MCF 10A (cell line): ENCODE data around the gene PPP2R5A. TPM values are rescaled to one million over a fixed set of nuclear protein-coding genes. Genes with fewer than 3 reads are reported as not detected.

Experiments used
- BruUV-seq: library from RNA; stranded (reverse); fragments of 400-500 nt; replicated peaks from 2 replicates; lab custom pipeline; 2021; lab: Mats Ljungman, UMichigan
- CTCF ChIA-PET: fragments of 300-600 bp; sonication (Branson Sonifier 250); formaldehyde crosslinking; extraction: SDS; loops from one replicate; lab custom pipeline; 2021; ENCODE audit warnings: antibody characterized with exemption, inconsistent platforms; lab: Yijun Ruan, JAX
- POLR2A ChIA-PET: fragments of 300-600, 350-650 bp; sonication (Branson Sonifier 250); formaldehyde crosslinking; extraction: SDS; loops from one replicate; lab custom pipeline; 2020; ENCODE audit warnings: antibody characterized with exemption, inconsistent platforms; lab: Yijun Ruan, JAX
- DNase-seq: peaks from one replicate; pipeline ENCODE4 v3.0.0-alpha.2; 2018; ENCODE audit not compliant: unreplicated experiment
- H3K27ac Mint-ChIP-seq: one replicate; pipeline ENCODE4 v1.8.0; 2022; ENCODE audit warnings: mild to moderate bottlenecking, low read depth, mixed read lengths; ENCODE audit not compliant: unreplicated experiment
- H3K27me3 Mint-ChIP-seq: one replicate; pipeline ENCODE4 v1.8.0; 2022; ENCODE audit warnings: mixed read lengths; ENCODE audit not compliant: insufficient read depth, unreplicated experiment
- H3K36me3 Mint-ChIP-seq: one replicate; pipeline ENCODE4 v1.8.0; 2022; ENCODE audit warnings: mild to moderate bottlenecking, moderate library complexity, mixed read lengths; ENCODE audit not compliant: insufficient read depth, unreplicated experiment
- H3K4me1 Mint-ChIP-seq: one replicate; pipeline ENCODE4 v1.8.0; 2022; ENCODE audit warnings: mixed read lengths; ENCODE audit not compliant: insufficient read depth, unreplicated experiment
- H3K4me3 Mint-ChIP-seq: one replicate; pipeline ENCODE4 v1.8.0; 2022; ENCODE audit warnings: mild to moderate bottlenecking, moderate library complexity, mixed read lengths; ENCODE audit not compliant: unreplicated experiment
- H3K9me3 Mint-ChIP-seq: one replicate; pipeline ENCODE4 v1.8.0; 2022; ENCODE audit warnings: mixed read lengths; ENCODE audit not compliant: unreplicated experiment
- intact Hi-C: fragments of 100-400 bp; cut with micrococcal nuclease; formaldehyde crosslinking; loops from 2 replicates; pipeline ENCODE4 v1.14.1; 2022
- total RNA-seq: library from RNA; stranded (reverse); gene quantifications from 2 replicates; pipeline ENCODE4 v1.2.3, GENCODE V29; 2022
- TF ChIP-seq, protein P1 (sequence below): fragments of 200-600 bp; IDR thresholded peaks from one replicate; pipeline ENCODE4 v1.8.0; 2022; ENCODE audit warnings: antibody characterized with exemption, mild to moderate bottlenecking; ENCODE audit not compliant: unreplicated experiment

The PPP2R5A gene
- total RNA-seq, 1 experiment from 2014 or later: 38.6 TPM

DNA sequence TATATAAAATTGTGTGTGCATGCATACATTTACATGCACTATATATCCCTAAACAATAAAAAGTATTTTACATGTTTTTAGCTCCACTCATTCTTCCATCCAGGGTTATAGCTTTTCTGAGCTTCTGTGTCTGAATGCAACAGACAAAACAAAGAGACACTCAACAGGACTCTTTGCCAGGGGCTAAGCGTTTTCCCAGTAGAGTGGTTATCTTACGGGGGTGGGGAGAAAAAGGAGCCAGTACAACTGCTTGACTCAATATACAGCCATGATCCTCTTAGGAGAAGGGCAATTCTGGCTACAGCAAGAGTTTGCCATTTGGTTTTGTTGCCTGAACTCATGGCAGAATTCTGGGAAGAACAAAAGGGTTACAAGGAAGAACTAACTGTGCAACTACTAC lies 14.6 kb upstream of the PPP2R5A start:
- ChIA-PET POLR2A (interaction anchor here (0.6 to 3.2 kb wide), 8 partner anchors 8 to 90 kb away, joined by 3 to 18 read pairs (median 6); no protein-coding TSS in a partner anchor), CTCF (interaction anchor here (0.5 to 2.9 kb wide), 9 partner anchors 19 to 572 kb away, joined by 3 to 21 read pairs (median 3); no protein-coding TSS in a partner anchor)
- intact Hi-C loops: no loop called here
- BruUV-seq: no TSS peak
- TF ChIP-seq, protein P1, sequence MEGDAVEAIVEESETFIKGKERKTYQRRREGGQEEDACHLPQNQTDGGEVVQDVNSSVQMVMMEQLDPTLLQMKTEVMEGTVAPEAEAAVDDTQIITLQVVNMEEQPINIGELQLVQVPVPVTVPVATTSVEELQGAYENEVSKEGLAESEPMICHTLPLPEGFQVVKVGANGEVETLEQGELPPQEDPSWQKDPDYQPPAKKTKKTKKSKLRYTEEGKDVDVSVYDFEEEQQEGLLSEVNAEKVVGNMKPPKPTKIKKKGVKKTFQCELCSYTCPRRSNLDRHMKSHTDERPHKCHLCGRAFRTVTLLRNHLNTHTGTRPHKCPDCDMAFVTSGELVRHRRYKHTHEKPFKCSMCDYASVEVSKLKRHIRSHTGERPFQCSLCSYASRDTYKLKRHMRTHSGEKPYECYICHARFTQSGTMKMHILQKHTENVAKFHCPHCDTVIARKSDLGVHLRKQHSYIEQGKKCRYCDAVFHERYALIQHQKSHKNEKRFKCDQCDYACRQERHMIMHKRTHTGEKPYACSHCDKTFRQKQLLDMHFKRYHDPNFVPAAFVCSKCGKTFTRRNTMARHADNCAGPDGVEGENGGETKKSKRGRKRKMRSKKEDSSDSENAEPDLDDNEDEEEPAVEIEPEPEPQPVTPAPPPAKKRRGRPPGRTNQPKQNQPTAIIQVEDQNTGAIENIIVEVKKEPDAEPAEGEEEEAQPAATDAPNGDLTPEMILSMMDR: no peak
- H3K36me3 Mint-ChIP-seq: no peaks in the 10 kb centered on the region
- no peaks in the 10 kb centered on the region for H3K9me3 Mint-ChIP-seq
- H3K4me1 Mint-ChIP-seq: no peaks in the 10 kb centered on the region
- H3K27me3 Mint-ChIP-seq: no peaks in the 10 kb centered on the region
- no peak for DNase-seq
- H3K4me3 Mint-ChIP-seq: no peak overlapping the region
- H3K27ac Mint-ChIP-seq: no peak overlapping the region

DNA sequence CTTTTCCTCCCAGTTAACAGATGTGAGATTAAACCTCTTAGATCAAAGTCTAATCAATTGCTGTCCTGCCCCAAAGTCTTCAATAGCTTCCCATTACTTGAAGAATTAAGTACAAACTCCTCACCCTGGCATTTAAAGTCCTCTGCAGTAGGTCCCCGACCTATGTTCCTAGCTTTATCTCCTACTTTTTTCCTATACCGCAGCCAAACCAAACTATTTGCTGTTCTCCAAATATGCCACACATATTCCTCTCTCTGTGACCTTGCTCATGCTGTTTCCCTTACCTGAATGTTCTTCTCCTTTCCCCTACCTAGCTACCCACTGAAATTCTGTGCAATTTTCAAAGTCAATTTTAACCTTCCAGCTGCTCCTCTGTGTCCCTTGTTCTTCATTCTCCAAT lies 14.0 kb upstream of the PPP2R5A start:
- Mint-ChIP-seq H3K36me3 (no peaks in the 10 kb centered on the region), H3K4me1 (no peaks in the 10 kb centered on the region), H3K27me3 (no peaks in the 10 kb centered on the region), H3K27ac (no peak overlapping the region), H3K9me3 (no peaks in the 10 kb centered on the region), H3K4me3 (no peak overlapping the region)
- BruUV-seq: no TSS peak
- intact Hi-C loops: no loop called here
- TF ChIP-seq, protein P1: no peak
- CTCF ChIA-PET: interaction anchor here (0.6 to 2.9 kb wide), 7 partner anchors 9 to 573 kb away, joined by 3 to 21 read pairs (median 5); no protein-coding TSS in a partner anchor
- POLR2A ChIA-PET: interaction anchor here (1.2 to 3.2 kb wide), 4 partner anchors 10 to 15 kb away, joined by 5 to 18 read pairs (median 12); no protein-coding TSS in a partner anchor
- no peak for DNase-seq

DNA sequence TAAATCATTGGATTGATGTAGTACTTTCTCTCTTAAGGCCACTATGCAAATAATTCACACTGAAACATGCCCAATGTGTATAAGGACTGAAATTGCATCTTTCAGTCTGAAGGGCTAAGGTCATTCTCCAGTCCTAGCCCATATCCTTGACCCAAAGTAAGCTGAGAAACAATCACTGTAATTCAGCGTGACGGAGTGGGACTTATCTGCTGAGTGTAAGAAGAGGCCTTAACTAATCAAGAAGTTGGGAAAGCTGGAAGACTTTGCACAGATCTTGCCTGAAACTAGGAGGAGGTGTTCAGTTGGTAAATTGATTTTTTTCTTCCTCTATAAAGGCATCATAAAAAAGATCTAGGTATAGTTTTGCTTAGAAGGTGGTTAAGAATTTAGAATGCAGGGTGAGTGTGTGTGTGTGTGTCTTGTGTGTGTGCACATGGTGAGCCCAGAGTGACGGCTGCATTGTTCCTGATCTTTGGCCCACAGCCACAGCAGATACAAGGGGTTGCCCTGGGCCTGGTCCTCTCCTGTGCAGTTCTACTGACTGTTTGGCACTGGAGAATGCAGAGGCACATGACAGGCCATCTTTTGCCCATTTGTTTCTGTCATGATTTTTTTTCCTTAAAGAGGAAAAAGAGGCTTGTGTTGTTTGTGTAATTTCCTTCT lies 13.3 kb upstream of the PPP2R5A start:
- BruUV-seq: no TSS peak
- Mint-ChIP-seq H3K4me1 (no peaks in the 10 kb centered on the region), H3K27me3 (no peaks in the 10 kb centered on the region), H3K36me3 (no peaks in the 10 kb centered on the region), H3K4me3 (no peak overlapping the region), H3K9me3 (no peaks in the 10 kb centered on the region), H3K27ac (no peak overlapping the region)
- CTCF ChIA-PET: interaction anchor here (1.1 to 2.9 kb wide), 6 partner anchors 10 to 200 kb away, joined by 4 to 21 read pairs (median 5); no protein-coding TSS in a partner anchor
- TF ChIP-seq, protein P1: no peak
- no peak for DNase-seq
- intact Hi-C loops: no loop called here
- POLR2A ChIA-PET: interaction anchor here (3.2 kb wide), 2 partner anchors 11 to 12 kb away, joined by 18 read pairs; no protein-coding TSS in a partner anchor

DNA sequence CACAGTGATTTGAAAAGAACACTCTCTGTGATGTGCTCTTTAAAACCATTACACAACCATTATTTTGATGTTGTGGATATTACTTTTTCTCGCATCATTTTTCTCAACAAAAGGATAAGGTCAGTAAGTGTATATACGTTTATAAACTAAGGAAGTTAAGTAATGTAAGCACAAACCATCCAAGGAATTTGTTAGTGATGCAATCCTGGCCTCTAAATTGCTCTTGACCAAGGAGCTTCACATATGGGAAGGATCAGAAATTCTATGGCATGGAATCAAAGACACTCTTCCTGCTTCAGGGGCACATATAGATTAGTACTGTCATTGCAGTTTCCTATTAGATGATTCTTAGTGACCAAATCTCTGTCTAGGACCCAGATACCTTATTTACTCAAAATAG lies 3.6 kb upstream of the PPP2R5A start:
- Mint-ChIP-seq H3K27me3 (no peaks in the 10 kb centered on the region), H3K4me3 (no peak overlapping the region), H3K27ac (no peak overlapping the region), H3K4me1 (peaks cover 18% of the 10 kb centered on the region), H3K36me3 (no peaks in the 10 kb centered on the region), H3K9me3 (no peaks in the 10 kb centered on the region)
- TF ChIP-seq, protein P1: no peak
- POLR2A ChIA-PET: interaction anchor here (0.5 to 0.6 kb wide), 2 partner anchors 10 to 29 kb away, joined by 3 read pairs; no protein-coding TSS in a partner anchor
- no TSS peak for BruUV-seq
- CTCF ChIA-PET: interaction anchor here (0.5 to 0.6 kb wide), 2 partner anchors 10 to 182 kb away, joined by 3 to 4 read pairs; no protein-coding TSS in a partner anchor
- intact Hi-C loops: no loop called here
- DNase-seq: peak; percentile 68
